K562 (cell line): Measurements from ENCODE around the gene HMX2. TPM values are rescaled to one million over a fixed set of nuclear protein-coding genes. Genes with fewer than 3 reads are reported as not detected.
A peak's percentile ranks its signal among the peaks of the same experiment; 100 is the strongest.

ENCODE experiments used
- BRD9 ChIP-seq: fragments of 450-650 bp; IDR thresholded peaks from 2 replicates; pipeline ENCODE4 v1.6.1; 2018; ENCODE audit warnings: low read depth; ENCODE audit not compliant: partially characterized antibody
- ETV6 ChIP-seq, 3 experiments: fragments of 150-350 bp in 1 of 3; sonication (generic) in 1 of 3; formaldehyde crosslinking in 1 of 3; IDR thresholded peaks; 2 replicates each; pipeline versions ENCODE4 v1.6.1 to v1.8.0; 2014 to 2022; ENCODE audit warnings: borderline replicate concordance in 2 of 3, low read depth in 2 of 3, antibody characterized with exemption in 1 of 3, low read length in 1 of 3, mild to moderate bottlenecking in 1 of 3, missing genetic modification reagents in 1 of 3
- KLF1 ChIP-seq: fragments of 450-650 bp; IDR thresholded peaks from 2 replicates; pipeline ENCODE4 v1.6.1; 2016; ENCODE audit warnings: missing genetic modification characterization, missing compliant biosample characterization
- KLF16 ChIP-seq: IDR thresholded peaks from 2 replicates; pipeline ENCODE4 v1.6.1; 2016; ENCODE audit warnings: antibody characterized with exemption
- MAFG ChIP-seq: fragments of 450-650 bp; conservative IDR thresholded peaks from 2 replicates; pipeline ENCODE4 v1.6.1; 2016; ENCODE audit warnings: missing genetic modification characterization, missing compliant biosample characterization
- MIER1 ChIP-seq: fragments of 450-650 bp; IDR thresholded peaks from 2 replicates; pipeline ENCODE4 v1.6.1; 2016; ENCODE audit warnings: antibody characterized with exemption, mild to moderate bottlenecking, low read depth
- NRF1 ChIP-seq, 2 experiments: fragments of 450-650 bp; IDR thresholded peaks in 1 of 2; conservative IDR thresholded peaks in 1 of 2; 2 replicates each; pipeline ENCODE4 v1.6.1; 2014; ENCODE audit warnings: mild to moderate bottlenecking in 2 of 2
- POLR2H ChIP-seq: IDR thresholded peaks from 2 replicates; pipeline ENCODE4 v1.6.1; 2016; ENCODE audit warnings: missing genetic modification characterization, low read depth, mild to moderate bottlenecking, control low read depth, missing compliant biosample characterization, moderate library complexity
- RBFOX2 ChIP-seq: fragments of 200-400 bp; formaldehyde crosslinking; IDR thresholded peaks from 2 replicates; pipeline ENCODE4 v1.6.1; 2017; ENCODE audit warnings: low read depth, mild to moderate bottlenecking, low read length, moderate library complexity
- RBM39 ChIP-seq: fragments of 200-400 bp; formaldehyde crosslinking; optimal IDR thresholded peaks from 2 replicates; pipeline ENCODE3; 2018; ENCODE audit warnings: low read depth, low read length
- RNF2 ChIP-seq: sonication (generic); IDR thresholded peaks from 2 replicates; pipeline ENCODE4 v1.6.1; 2016
- RUNX1 ChIP-seq: sonication (generic); IDR thresholded peaks from 2 replicates; pipeline ENCODE4 v1.6.1; 2016; ENCODE audit warnings: antibody characterized with exemption, low read depth
- ZNF780A ChIP-seq: fragments of 250-450 bp; sonication (Bioruptor Pico); IDR thresholded peaks from 2 replicates; pipeline ENCODE4 v1.5.0; 2021; ENCODE audit warnings: mild to moderate bottlenecking
- ZNF79 ChIP-seq: fragments of 250-450 bp; sonication (Bioruptor Pico); IDR thresholded peaks from 2 replicates; pipeline ENCODE4 v1.4.0; 2020; ENCODE audit warnings: low read depth, mild to moderate bottlenecking, moderate library complexity
- polyA plus RNA-seq, 8 experiments: library from polyadenylated mRNA; depleted of rRNA in 4 of 8; stranded (reverse) in 5 of 8; unstranded in 3 of 8; fragments of >200 nt; fragmentation: Nextera tagmentation in 2 of 8; fragmentation: Illumina TruSeq in 1 of 8; extraction: Ambion mirVana in 2 of 8; extraction: Trizol in 1 of 8; gene quantifications; 2 replicates each; pipeline versions ENCODE4 v1.2.1 to v1.2.3, GENCODE V29; 2011 to 2014; ENCODE audit warnings: inconsistent platforms in 1 of 8, missing spikeins in 1 of 8
- total RNA-seq, 7 experiments: library from RNA; depleted of rRNA in 6 of 7; stranded (reverse); fragments of >200 nt in 6 of 7; fragmentation: Illumina TruSeq in 2 of 7; extraction: Trizol in 2 of 7; gene quantifications; 2 replicates each; pipeline versions ENCODE4 v1.2.1 to v1.2.3, GENCODE V29; 2011 to 2021; ENCODE audit warnings: low replicate concordance in 1 of 7
- TF ChIP-seq, protein P1 (sequence below): sonication (generic); formaldehyde crosslinking; IDR thresholded peaks from 2 replicates; pipeline ENCODE4 v1.8.1; 2023; ENCODE audit warnings: mild to moderate bottlenecking, missing genetic modification reagents
- TF ChIP-seq, protein P2 (sequence below), 2 experiments: IDR thresholded peaks; 2 replicates each; pipeline ENCODE4 v1.6.1; 2012; ENCODE audit warnings: improper control_type of control experiment in 2 of 2, low read depth in 2 of 2, low read length in 2 of 2, borderline replicate concordance in 1 of 2
- TF ChIP-seq, protein P3 (sequence below), 2 experiments: IDR thresholded peaks; 2 replicates each; pipeline ENCODE4 v1.6.1; 2011; ENCODE audit warnings: borderline replicate concordance in 1 of 2, control low read depth in 1 of 2, low read depth in 1 of 2, low read length in 1 of 2, mild to moderate bottlenecking in 1 of 2, mixed read lengths in 1 of 2, moderate library complexity in 1 of 2; ENCODE audit not compliant: insufficient read depth in 1 of 2, insufficient read length in 1 of 2, poor library complexity in 1 of 2, severe bottlenecking in 1 of 2; ENCODE audit errors: extremely low read depth in 1 of 2
- TF ChIP-seq, protein P4 (sequence below): fragments of 250-450 bp; sonication (Bioruptor Pico); IDR thresholded peaks from 2 replicates; pipeline ENCODE4 v1.5.0; 2020; ENCODE audit warnings: mild to moderate bottlenecking, borderline replicate concordance

Gene HMX2
- total and polyA plus RNA-seq, 9 of the 15 experiments (the other 6 are each of a cell fraction or from before 2014, with no cell fraction given), result 0.07 to 0.58 (median 0.09) TPM; not detected in 2

DNA sequence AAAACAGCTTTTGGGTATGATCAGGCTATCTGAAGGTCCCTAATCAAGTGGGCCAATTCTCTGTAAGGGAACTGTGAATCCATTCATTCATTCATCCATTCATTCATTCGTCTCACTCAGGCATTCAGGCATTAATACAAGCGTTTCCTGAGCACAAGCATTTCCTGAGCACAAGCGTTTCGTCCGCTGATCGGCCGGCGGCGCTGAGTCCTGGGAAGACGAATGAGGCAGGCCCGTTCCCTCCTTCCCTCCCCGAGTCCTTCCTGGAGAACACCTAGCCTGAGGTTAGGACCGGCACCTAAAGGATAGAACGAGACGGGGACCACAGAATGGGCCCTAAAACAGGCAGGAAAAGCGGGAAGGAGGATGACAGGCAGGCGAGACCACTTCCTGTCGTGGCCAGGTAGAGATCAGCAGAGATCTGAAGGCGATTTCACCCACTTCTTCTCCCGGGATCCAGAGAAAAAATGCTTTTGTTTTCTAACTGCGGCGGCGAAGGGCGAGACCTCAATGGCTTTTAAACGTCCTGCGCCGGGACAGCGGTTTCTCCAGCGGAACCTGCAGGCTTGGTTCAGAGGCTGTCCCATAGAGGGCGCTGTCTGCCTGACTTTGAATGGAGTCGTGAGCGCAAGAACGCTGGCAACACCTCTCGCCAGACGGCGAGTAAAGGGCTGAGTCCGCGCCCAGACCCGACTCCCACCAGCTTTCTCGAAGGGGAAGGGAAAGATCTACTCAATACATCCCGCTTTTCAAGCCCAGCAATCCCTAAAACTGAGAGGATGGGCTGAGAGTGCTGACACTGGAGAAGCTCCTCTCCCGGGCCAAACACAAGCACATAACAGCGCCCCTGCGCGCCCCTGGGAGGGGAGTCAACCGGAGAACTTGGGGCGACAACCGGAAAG lies 15.1 kb upstream of the HMX2 start (continued):
- TF ChIP-seq, protein P1, sequence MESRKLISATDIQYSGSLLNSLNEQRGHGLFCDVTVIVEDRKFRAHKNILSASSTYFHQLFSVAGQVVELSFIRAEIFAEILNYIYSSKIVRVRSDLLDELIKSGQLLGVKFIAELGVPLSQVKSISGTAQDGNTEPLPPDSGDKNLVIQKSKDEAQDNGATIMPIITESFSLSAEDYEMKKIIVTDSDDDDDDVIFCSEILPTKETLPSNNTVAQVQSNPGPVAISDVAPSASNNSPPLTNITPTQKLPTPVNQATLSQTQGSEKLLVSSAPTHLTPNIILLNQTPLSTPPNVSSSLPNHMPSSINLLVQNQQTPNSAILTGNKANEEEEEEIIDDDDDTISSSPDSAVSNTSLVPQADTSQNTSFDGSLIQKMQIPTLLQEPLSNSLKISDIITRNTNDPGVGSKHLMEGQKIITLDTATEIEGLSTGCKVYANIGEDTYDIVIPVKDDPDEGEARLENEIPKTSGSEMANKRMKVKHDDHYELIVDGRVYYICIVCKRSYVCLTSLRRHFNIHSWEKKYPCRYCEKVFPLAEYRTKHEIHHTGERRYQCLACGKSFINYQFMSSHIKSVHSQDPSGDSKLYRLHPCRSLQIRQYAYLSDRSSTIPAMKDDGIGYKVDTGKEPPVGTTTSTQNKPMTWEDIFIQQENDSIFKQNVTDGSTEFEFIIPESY (CRISPR knock-in tag), result peak; percentile 98
- TF ChIP-seq KLF16, result no peak
- 0 out of 2 replicates have a peak, but pooled peaks have one; percentile 18 for TF ChIP-seq RNF2
- peak; percentile 54 to 64; a peak in 3 of 4 replicates for TF ChIP-seq NRF1 (conservative IDR thresholded peaks at IDR 0.05 in 1 of 2, IDR thresholded peaks at IDR 0.05 in 1 of 2)
- no peak for TF ChIP-seq KLF1 (tag)
- no peak for TF ChIP-seq ZNF780A (CRISPR knock-in tag)
- TF ChIP-seq, protein P2, sequence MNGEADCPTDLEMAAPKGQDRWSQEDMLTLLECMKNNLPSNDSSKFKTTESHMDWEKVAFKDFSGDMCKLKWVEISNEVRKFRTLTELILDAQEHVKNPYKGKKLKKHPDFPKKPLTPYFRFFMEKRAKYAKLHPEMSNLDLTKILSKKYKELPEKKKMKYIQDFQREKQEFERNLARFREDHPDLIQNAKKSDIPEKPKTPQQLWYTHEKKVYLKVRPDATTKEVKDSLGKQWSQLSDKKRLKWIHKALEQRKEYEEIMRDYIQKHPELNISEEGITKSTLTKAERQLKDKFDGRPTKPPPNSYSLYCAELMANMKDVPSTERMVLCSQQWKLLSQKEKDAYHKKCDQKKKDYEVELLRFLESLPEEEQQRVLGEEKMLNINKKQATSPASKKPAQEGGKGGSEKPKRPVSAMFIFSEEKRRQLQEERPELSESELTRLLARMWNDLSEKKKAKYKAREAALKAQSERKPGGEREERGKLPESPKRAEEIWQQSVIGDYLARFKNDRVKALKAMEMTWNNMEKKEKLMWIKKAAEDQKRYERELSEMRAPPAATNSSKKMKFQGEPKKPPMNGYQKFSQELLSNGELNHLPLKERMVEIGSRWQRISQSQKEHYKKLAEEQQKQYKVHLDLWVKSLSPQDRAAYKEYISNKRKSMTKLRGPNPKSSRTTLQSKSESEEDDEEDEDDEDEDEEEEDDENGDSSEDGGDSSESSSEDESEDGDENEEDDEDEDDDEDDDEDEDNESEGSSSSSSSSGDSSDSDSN (IDR thresholded peaks at IDR 0.05; ENCODE audit: borderline replicate concordance in 1 of 2, low read depth in 2 of 2, low read length in 2 of 2), result no peak
- no peak for TF ChIP-seq MIER1
- TF ChIP-seq, protein P3, sequence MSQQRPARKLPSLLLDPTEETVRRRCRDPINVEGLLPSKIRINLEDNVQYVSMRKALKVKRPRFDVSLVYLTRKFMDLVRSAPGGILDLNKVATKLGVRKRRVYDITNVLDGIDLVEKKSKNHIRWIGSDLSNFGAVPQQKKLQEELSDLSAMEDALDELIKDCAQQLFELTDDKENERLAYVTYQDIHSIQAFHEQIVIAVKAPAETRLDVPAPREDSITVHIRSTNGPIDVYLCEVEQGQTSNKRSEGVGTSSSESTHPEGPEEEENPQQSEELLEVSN (IDR thresholded peaks at IDR 0.05; ENCODE audit: borderline replicate concordance in 1 of 2, extremely low read depth in 1 of 2, insufficient read depth in 1 of 2, insufficient read length in 1 of 2, low read depth in 1 of 2, low read length in 1 of 2, poor library complexity in 1 of 2, severe bottlenecking in 1 of 2), result peak in 1 of 2 experiments; percentile 10
- TF ChIP-seq ZNF79, result no peak
- TF ChIP-seq MAFG (tag), result no peak
- no peak for TF ChIP-seq ETV6 (IDR thresholded peaks at IDR 0.05; ENCODE audit: borderline replicate concordance in 1 of 2, low read depth in 2 of 2, low read length in 1 of 2)
- no peak for TF ChIP-seq ETV6 (CRISPR knock-in tag; IDR thresholded peaks at IDR 0.05; ENCODE audit: borderline replicate concordance)
- TF ChIP-seq RBM39, result no peak
- TF ChIP-seq RBFOX2, result peak; percentile 39
- TF ChIP-seq, protein P4, sequence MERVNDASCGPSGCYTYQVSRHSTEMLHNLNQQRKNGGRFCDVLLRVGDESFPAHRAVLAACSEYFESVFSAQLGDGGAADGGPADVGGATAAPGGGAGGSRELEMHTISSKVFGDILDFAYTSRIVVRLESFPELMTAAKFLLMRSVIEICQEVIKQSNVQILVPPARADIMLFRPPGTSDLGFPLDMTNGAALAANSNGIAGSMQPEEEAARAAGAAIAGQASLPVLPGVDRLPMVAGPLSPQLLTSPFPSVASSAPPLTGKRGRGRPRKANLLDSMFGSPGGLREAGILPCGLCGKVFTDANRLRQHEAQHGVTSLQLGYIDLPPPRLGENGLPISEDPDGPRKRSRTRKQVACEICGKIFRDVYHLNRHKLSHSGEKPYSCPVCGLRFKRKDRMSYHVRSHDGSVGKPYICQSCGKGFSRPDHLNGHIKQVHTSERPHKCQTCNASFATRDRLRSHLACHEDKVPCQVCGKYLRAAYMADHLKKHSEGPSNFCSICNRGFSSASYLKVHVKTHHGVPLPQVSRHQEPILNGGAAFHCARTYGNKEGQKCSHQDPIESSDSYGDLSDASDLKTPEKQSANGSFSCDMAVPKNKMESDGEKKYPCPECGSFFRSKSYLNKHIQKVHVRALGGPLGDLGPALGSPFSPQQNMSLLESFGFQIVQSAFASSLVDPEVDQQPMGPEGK, result no peak
- TF ChIP-seq RUNX1, result no peak
- TF ChIP-seq POLR2H (tag), result no peak
- TF ChIP-seq BRD9, result no peak
